Measurements from ENCODE around the gene ADAM33.

DNA sequence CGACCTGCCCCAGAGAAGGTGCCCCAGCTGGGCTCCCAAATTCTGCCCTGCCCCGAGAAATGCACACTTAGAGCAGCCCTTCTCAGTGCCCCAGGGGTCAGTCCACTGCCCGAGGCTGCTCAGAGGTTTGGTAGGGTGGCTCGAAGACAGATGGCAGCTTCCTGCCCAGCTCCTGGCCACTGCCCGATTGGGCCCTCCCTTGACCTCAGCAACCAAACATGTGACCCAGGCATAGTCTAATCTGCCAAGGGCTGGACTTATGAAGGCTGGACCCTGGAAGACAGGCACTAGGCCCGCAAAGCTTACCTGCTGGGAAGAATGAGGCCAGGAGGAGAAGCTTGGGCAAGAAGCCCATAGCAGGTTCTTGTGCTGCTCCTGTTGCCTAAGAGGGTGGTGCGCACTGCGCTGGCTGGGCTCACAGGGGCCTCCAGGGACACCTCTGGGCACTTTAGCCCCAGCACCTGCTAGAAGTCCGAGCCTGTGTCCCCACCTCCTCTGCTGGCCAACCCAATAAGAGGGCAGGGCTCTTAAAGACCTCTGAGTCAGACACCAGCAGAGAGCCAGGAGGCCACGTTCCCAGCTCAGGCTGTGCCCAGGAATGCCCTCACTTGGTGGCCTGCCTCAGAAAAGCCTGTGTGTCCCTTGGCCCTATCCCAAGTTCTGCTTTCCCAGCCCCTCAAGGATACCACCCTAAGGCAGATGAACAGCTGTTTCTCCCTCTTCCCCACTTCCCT is 25.1 kb upstream of the ADAM33 start:
- TF ChIP-seq POLR2A (IDR thresholded peaks at IDR 0.05; ENCODE audit: low read length) (no peak), GATA1 (IDR thresholded peaks at IDR 0.05; ENCODE audit: low read depth, low read length) (no peak)
